Motor neuron (in vitro differentiated cells): ENCODE data around the gene PVALEF. TPM values are rescaled to one million over a fixed set of nuclear protein-coding genes. Genes with fewer than 3 reads are reported as not detected.

Experiments used
- ATAC-seq, 8 experiments: fragments of 200-7000 bp; cut with Tn5 transposase; replicated peaks in 6 of 8; 2 replicates each; pipeline ENCODE4 v1.8.0; 2021; ENCODE audit warnings: mild to moderate bottlenecking in 8 of 8, moderate library complexity in 8 of 8
- H3K27ac ChIP-seq, 2 donors: fragments of 250-450 bp; sonication (Bioruptor Pico); 2 replicates each; pipeline ENCODE4 v1.9.0; 2021; ENCODE audit warnings: antibody characterized with exemption in 2 of 2, mild to moderate bottlenecking in 2 of 2, moderate library complexity in 1 of 2
- H3K4me1 ChIP-seq, 2 donors: fragments of 250-450 bp; sonication (Bioruptor Pico); replicated peaks in 1 of 2; 2 replicates each; pipeline ENCODE4 v1.6.1; 2021; ENCODE audit warnings: antibody characterized with exemption in 2 of 2, mild to moderate bottlenecking in 2 of 2, moderate library complexity in 1 of 2
- H3K4me3 ChIP-seq, 5 donors: fragments of 250-450 bp; sonication (Bioruptor Pico); 2 replicates each; pipeline ENCODE4 v1.9.0; 2021; ENCODE audit warnings: antibody characterized with exemption in 5 of 5, mild to moderate bottlenecking in 5 of 5, moderate library complexity in 4 of 5
- WGBS, 10 experiments: fragments of 450-650 bp; shearing (Covaris generic); methylation state at CpG; one replicate each; pipeline ENCODE4 v1.0.0; 2022; 5-methylcytosine and 5-hydroxymethylcytosine counted together
- in situ Hi-C, 9 experiments: fragments of 400-800 bp; cut with MboI; loops; one replicate each; pipeline ENCODE4 v1.15.0; 2021; ENCODE audit warnings: low sequenced_read_pairs in 9 of 9, low pct_unique_long_range_greater_than_20kb in 2 of 9; ENCODE audit not compliant: unreplicated experiment in 9 of 9
- total RNA-seq, 8 experiments: library from RNA; unstranded; fragments of 300-600 nt; gene quantifications; 2 replicates each; pipeline versions ENCODE4 v1.2.3 to v1.2.4, GENCODE V29; 2022

PVALEF gene
- total RNA-seq, 8 experiments from 2014 or later, result 0.16 to 0.24 (median 0.21) TPM; not detected in 4

- Histone ChIP-seq H3K4me1 (peaks cover 16 to 18% of the 10 kb centered on the region in 2 donors), H3K27ac (no peak overlapping the region), H3K4me3 (no peak overlapping the region)
- ATAC-seq, result no peak
- WGBS, 10 experiments, result 50 to 100% (median 90%) methylated on average over 2 to 8 of the region's 19 CpGs; no CpG with 5 or more reads in 6 of the 10 experiments
- in situ Hi-C loops, result no loop called here
Measured at GRCh38 chr17:81163051-81163695, 2.1 kb upstream of the PVALEF start.

GRCh38 chr17:81163703-81164370, 1.5 kb upstream of the PVALEF start:
- H3K27ac ChIP-seq, result no peak overlapping the region
- H3K4me3 ChIP-seq, result no peak overlapping the region
- ATAC-seq, result peak in 1 of 8 experiments; percentile 15
- H3K4me1 ChIP-seq, result peaks cover 16 to 18% of the 10 kb centered on the region in 2 donors
- WGBS, 10 experiments, result 33 to 82% methylated on average over 3 of the region's 15 CpGs; no CpG with 5 or more reads in 8 of the 10 experiments
- in situ Hi-C loops, result no loop called here

GRCh38 chr17:81164371-81165245, 699 bp upstream of the PVALEF start:
- peak overlapping the region in 2 of 5 donors; percentile 45 to 55 for H3K4me3 ChIP-seq
- ATAC-seq, result peak; percentile 26 to 86 (median 60)
- in situ Hi-C loops, result no loop called here
- peak overlapping the region in 1 of 2 donors; percentile 33 for H3K27ac ChIP-seq
- WGBS, 10 experiments, result 33 to 79% (median 47%) methylated on average over 1 to 11 of the region's 19 CpGs; no CpG with 5 or more reads in 4 of the 10 experiments
- H3K4me1 ChIP-seq, result peaks cover 16 to 18% of the 10 kb centered on the region in 2 donors

- no CpG with 5 or more reads among the region's 62 CpGs for WGBS, 10 experiments
- in situ Hi-C loops, result no loop called here
- Histone ChIP-seq H3K4me1 (peaks cover 16 to 18% of the 10 kb centered on the region in 2 donors), H3K27ac (peak within 1 kb of the TSS; percentile 51 to 73), H3K4me3 (peak within 1 kb of the TSS; percentile 38 to 55 (median 45))
- ATAC-seq, result peak in 7 of 8 experiments; percentile 3 to 70 (median 46)
Measured at GRCh38 chr17:81166033-81166492, 756 bp downstream of the PVALEF start, which contains the start of gene AATK. AATK (minus strand) TSS chr17:81166221; CDS start chr17:81165992, 229 bp downstream.

GRCh38 chr17:81167194-81167524, 1.9 kb downstream of the PVALEF start:
- no peak overlapping the region for H3K4me3 ChIP-seq

GRCh38 chr17:81167638-81168037, 2.3 kb downstream of the PVALEF start:
- in situ Hi-C loops, result no loop called here
- Histone ChIP-seq H3K27ac (no peak overlapping the region), H3K4me3 (no peak overlapping the region), H3K4me1 (peaks cover 16 to 18% of the 10 kb centered on the region in 2 donors)
- 80 to 100% (median 89%) methylated on average over 1 to 7 of the region's 7 CpGs; no CpG with 5 or more reads in 6 of the 10 experiments for WGBS, 10 experiments
- ATAC-seq, result no peak

More at GRCh38 chr17:81167194-81167524, 1.9 kb downstream of the PVALEF start:
- WGBS, 10 experiments, result 80 to 100% (median 100%) methylated on average over 1 of the region's 4 CpGs; no CpG with 5 or more reads in 6 of the 10 experiments
- ATAC-seq, result no peak
- Histone ChIP-seq H3K4me1 (peaks cover 16 to 18% of the 10 kb centered on the region in 2 donors), H3K27ac (no peak overlapping the region)
- in situ Hi-C loops, result no loop called here

- H3K27ac ChIP-seq, result no peak overlapping the region
- ATAC-seq, result no peak
- in situ Hi-C loops, result no loop called here
- peaks cover 8 to 13% of the 10 kb centered on the region in 2 donors for H3K4me1 ChIP-seq
- no peak overlapping the region for H3K4me3 ChIP-seq
- WGBS, 10 experiments, result 53 to 93% (median 82%) methylated on average over 2 to 3 of the region's 3 CpGs; no CpG with 5 or more reads in 7 of the 10 experiments
Measured at GRCh38 chr17:81169870-81170309, 4.6 kb downstream of the PVALEF start.

GRCh38 chr17:81170727-81171494, 5.6 kb downstream of the PVALEF start:
- 40 to 68% (median 53%) methylated on average over 2 to 5 of the region's 15 CpGs; no CpG with 5 or more reads in 7 of the 10 experiments for WGBS, 10 experiments
- H3K4me3 ChIP-seq, result no peak overlapping the region
- in situ Hi-C loops, result no loop called here
- ATAC-seq, result peak in 1 of 8 experiments; percentile 2
- peaks cover 0 to 6% of the 10 kb centered on the region in 2 donors for H3K4me1 ChIP-seq
- no peak overlapping the region for H3K27ac ChIP-seq

GRCh38 chr17:81171941-81172340, 6.6 kb downstream of the PVALEF start:
- Histone ChIP-seq H3K4me3 (no peak overlapping the region), H3K27ac (no peak overlapping the region), H3K4me1 (no peaks in the 10 kb centered on the region)
- ATAC-seq, result peak in 3 of 8 experiments; percentile 44 to 99 (median 91)
- 86 to 90% (median 87%) methylated on average over 1 to 3 of the region's 8 CpGs; no CpG with 5 or more reads in 7 of the 10 experiments for WGBS, 10 experiments
- in situ Hi-C loops, result no loop called here

GRCh38 chr17:81173052-81173761, 7.9 kb downstream of the PVALEF start:
- no peak overlapping the region for H3K4me3 ChIP-seq
- in situ Hi-C loops, result no loop called here
- no peak for ATAC-seq
- 14 to 100% (median 71%) methylated on average over 1 to 5 of the region's 11 CpGs; no CpG with 5 or more reads in 3 of the 10 experiments for WGBS, 10 experiments
- no peak overlapping the region for H3K27ac ChIP-seq
- no peaks in the 10 kb centered on the region for H3K4me1 ChIP-seq

- WGBS, 10 experiments, result 0 to 100% (median 44%) methylated on average over 1 of the region's 1 CpG; no CpG with 5 or more reads in 3 of the 10 experiments
- in situ Hi-C loops, result no loop called here
- ATAC-seq, result peak in 1 of 8 experiments; percentile 26
Measured at GRCh38 chr17:81173762-81174155, 8.5 kb downstream of the PVALEF start.

More at GRCh38 chr17:81173762-81174155, 8.5 kb downstream of the PVALEF start:
- no peaks in the 10 kb centered on the region for H3K4me1 ChIP-seq
- H3K27ac ChIP-seq, result no peak overlapping the region
- no peak overlapping the region for H3K4me3 ChIP-seq
